ENCODE data around the gene DNAJC1. TPM values are rescaled to one million over a fixed set of nuclear protein-coding genes. Genes with fewer than 3 reads are reported as not detected.

Gene DNAJC1
- total RNA-seq, 4 donors from 2014 or later, result 27.4 to 59.5 (median 37.6) TPM

DNA sequence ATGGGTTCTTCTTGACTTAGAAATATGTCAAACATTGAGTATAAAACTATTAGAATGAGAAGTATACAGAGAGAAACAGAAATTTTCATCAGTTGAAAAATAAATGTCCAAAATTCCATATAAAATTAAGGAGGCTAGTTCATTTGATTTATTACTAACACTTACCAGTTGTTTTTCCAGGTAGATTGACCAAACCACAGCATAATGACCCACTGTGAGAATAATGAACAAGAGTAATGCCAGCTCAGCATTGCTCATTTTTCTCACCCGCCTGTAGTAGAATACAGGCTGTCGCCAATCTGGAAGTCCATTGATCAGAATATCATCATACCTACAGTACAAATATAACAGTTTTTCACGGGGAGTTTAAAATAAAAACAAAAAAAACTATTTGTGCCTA is 82.9 kb downstream of the DNAJC1 start:
- Histone ChIP-seq H3K36me3 (no peaks in the 10 kb centered on the region), H3K27ac (no peak overlapping the region), H3K27me3 (no peaks in the 10 kb centered on the region), H3K4me3 (no peak overlapping the region), H3K9me3 (no peaks in the 10 kb centered on the region), H3K4me1 (no peaks in the 10 kb centered on the region)
- no peak for TF ChIP-seq POLR2A (IDR thresholded peaks at IDR 0.05)
- TF ChIP-seq, protein P1, sequence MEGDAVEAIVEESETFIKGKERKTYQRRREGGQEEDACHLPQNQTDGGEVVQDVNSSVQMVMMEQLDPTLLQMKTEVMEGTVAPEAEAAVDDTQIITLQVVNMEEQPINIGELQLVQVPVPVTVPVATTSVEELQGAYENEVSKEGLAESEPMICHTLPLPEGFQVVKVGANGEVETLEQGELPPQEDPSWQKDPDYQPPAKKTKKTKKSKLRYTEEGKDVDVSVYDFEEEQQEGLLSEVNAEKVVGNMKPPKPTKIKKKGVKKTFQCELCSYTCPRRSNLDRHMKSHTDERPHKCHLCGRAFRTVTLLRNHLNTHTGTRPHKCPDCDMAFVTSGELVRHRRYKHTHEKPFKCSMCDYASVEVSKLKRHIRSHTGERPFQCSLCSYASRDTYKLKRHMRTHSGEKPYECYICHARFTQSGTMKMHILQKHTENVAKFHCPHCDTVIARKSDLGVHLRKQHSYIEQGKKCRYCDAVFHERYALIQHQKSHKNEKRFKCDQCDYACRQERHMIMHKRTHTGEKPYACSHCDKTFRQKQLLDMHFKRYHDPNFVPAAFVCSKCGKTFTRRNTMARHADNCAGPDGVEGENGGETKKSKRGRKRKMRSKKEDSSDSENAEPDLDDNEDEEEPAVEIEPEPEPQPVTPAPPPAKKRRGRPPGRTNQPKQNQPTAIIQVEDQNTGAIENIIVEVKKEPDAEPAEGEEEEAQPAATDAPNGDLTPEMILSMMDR (IDR thresholded peaks at IDR 0.05), result no peak
- no peak for DNase-seq
- intact Hi-C loops (cut with DNase I; ENCODE audit: low total_unique reads), result no loop called here

DNA sequence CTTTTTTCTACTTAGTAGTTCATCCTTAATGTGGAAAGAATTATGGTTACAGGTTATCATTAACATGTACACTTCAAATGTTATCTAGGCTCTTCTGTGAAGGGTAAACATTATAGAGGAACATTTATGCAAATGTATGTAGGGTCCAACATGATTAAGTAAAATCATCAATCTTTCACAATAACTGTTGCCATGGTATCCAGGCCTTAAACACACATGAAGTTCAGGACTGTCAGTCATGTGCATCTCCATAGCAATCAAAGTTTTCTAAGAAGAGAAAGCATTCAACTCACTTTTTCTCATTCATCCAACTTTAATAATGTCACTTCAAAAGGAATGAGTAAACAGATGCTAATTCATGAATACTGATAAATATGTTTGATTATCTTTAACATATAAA is 83.6 kb downstream of the DNAJC1 start:
- intact Hi-C loops (cut with DNase I; ENCODE audit: low total_unique reads), result no loop called here
- no peak overlapping the region for H3K4me3 ChIP-seq
- H3K4me1 ChIP-seq, result no peaks in the 10 kb centered on the region
- DNase-seq, result no peak
- TF ChIP-seq, protein P1 (IDR thresholded peaks at IDR 0.05), result no peak
- TF ChIP-seq POLR2A (IDR thresholded peaks at IDR 0.05), result no peak
- H3K9me3 ChIP-seq, result no peaks in the 10 kb centered on the region
- H3K27me3 ChIP-seq, result no peaks in the 10 kb centered on the region
- H3K36me3 ChIP-seq, result no peaks in the 10 kb centered on the region
- H3K27ac ChIP-seq, result no peak overlapping the region

GRCh38 chr10:21919117-21919516 is 84.4 kb downstream of the DNAJC1 start:
- intact Hi-C loops (cut with DNase I; ENCODE audit: low total_unique reads), result no loop called here
- Histone ChIP-seq H3K4me1 (no peaks in the 10 kb centered on the region), H3K27me3 (no peaks in the 10 kb centered on the region), H3K4me3 (no peak overlapping the region), H3K36me3 (no peaks in the 10 kb centered on the region), H3K27ac (no peak overlapping the region), H3K9me3 (no peaks in the 10 kb centered on the region)
- TF ChIP-seq POLR2A (IDR thresholded peaks at IDR 0.05), result no peak
- TF ChIP-seq, protein P1 (IDR thresholded peaks at IDR 0.05), result no peak
- DNase-seq, result no peak

GRCh38 chr10:21912625-21913024 is 90.9 kb downstream of the DNAJC1 start:
- DNase-seq, result no peak
- H3K4me3 ChIP-seq, result no peak overlapping the region
- H3K9me3 ChIP-seq, result no peaks in the 10 kb centered on the region
- H3K27ac ChIP-seq, result no peak overlapping the region
- intact Hi-C loops (cut with DNase I; ENCODE audit: low total_unique reads), result no loop called here
- H3K27me3 ChIP-seq, result no peaks in the 10 kb centered on the region
- no peak for TF ChIP-seq POLR2A (IDR thresholded peaks at IDR 0.05)
- TF ChIP-seq, protein P1 (IDR thresholded peaks at IDR 0.05), result no peak
- no peaks in the 10 kb centered on the region for H3K4me1 ChIP-seq
- no peaks in the 10 kb centered on the region for H3K36me3 ChIP-seq

DNA sequence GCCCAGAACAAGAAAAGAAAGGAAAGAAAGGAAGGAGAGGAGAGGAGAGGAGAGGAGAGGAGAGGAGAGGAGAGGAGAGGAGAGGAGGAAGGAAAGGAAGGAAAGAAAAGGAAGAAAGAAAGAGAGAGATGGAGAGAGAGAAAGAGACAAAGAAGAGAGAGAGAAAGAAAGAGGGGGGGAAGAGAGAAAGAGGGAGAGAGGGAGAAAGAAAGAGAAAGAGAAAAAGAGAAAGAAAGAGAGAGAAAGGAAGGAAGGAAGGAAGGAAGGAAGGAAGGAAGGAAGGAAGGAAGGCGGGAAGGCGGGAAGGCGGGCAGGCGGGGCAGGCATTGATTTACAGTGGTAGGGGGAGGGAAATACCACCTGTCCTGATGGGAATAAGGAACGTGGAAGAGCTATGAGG is 92.7 kb downstream of the DNAJC1 start:
- DNase-seq, result no peak
- no peak for TF ChIP-seq POLR2A (IDR thresholded peaks at IDR 0.05)
- TF ChIP-seq, protein P1 (IDR thresholded peaks at IDR 0.05), result no peak
- Histone ChIP-seq H3K27ac (no peak overlapping the region), H3K4me1 (no peaks in the 10 kb centered on the region), H3K9me3 (no peaks in the 10 kb centered on the region), H3K4me3 (no peak overlapping the region), H3K27me3 (no peaks in the 10 kb centered on the region), H3K36me3 (no peaks in the 10 kb centered on the region)
- intact Hi-C loops (cut with DNase I; ENCODE audit: low total_unique reads), result no loop called here
